K562 (cell line): Measurements from ENCODE around the gene SAXO2. TPM values are rescaled to one million over a fixed set of nuclear protein-coding genes. Genes with fewer than 3 reads are reported as not detected.

Experiments used
- ATAC-seq: fragments of 200-7000 bp; cut with Tn5 transposase; 3 replicates; pipeline ENCODE4 v1.9.1; 2020; ENCODE audit warnings: moderate library complexity
- BruUV-seq: library from RNA; stranded (reverse); fragments of 400-500 nt; replicated peaks from 2 replicates; lab custom pipeline; 2021; lab: Mats Ljungman, UMichigan
- CTCF ChIA-PET: fragments of 300-600 bp; formaldehyde crosslinking; extraction: SDS; loops from one replicate; lab custom pipeline; 2021; ENCODE audit warnings: low intra/inter-chr PET ratio; lab: Yijun Ruan, JAX
- POLR2A ChIA-PET: fragments of 300-600, 350-650 bp; sonication (Branson Sonifier 250); formaldehyde crosslinking; extraction: SDS; loops from one replicate; lab custom pipeline; 2021; ENCODE audit warnings: antibody characterized with exemption, inconsistent platforms; lab: Yijun Ruan, JAX
- DNase-seq, 4 experiments: peaks; one replicate each; pipeline versions ENCODE4 v3.0.0 to v3.0.0-alpha.2; 2011 to 2018; ENCODE audit warnings: low spot score in 3 of 4, mixed read lengths in 3 of 4; ENCODE audit errors: extremely low read depth in 1 of 4
- FAIRE-seq: peaks from 2 replicates; lab custom pipeline; 2011; peaks lifted over from hg19 to GRCh38; lab: Jason Lieb, UNC
- H2AFZ ChIP-seq: 2 replicates; pipeline ENCODE4 v1.6.0; 2011; ENCODE audit warnings: low read depth, low read length, control low read depth, inconsistent platforms
- H3K27ac ChIP-seq: fragments of 200-600 bp; 3 replicates; pipeline ENCODE4 v1.8.0; 2011; ENCODE audit warnings: low read depth, mild to moderate bottlenecking, control low read depth, inconsistent platforms, low read length, moderate library complexity, mixed read lengths; ENCODE audit errors: extremely low read depth
- H3K27me3 ChIP-seq, 2 experiments: fragments of 300-600 bp in 1 of 2; 2 replicates in 1 of 2; 3 replicates in 1 of 2; pipeline versions ENCODE4 v1.6.0 to v1.8.0; 2011; ENCODE audit warnings: inconsistent platforms in 2 of 2, low read length in 2 of 2, mild to moderate bottlenecking in 1 of 2, mixed read lengths in 1 of 2, moderate library complexity in 1 of 2; ENCODE audit not compliant: control insufficient read depth in 2 of 2, insufficient read depth in 2 of 2
- H3K36me3 ChIP-seq: fragments of 300-600 bp; 3 replicates; pipeline ENCODE4 v1.8.0; 2011; ENCODE audit warnings: mild to moderate bottlenecking, low read length, inconsistent platforms; ENCODE audit not compliant: control insufficient read depth, insufficient read depth
- H3K4me1 ChIP-seq, 2 experiments: fragments of 200-600 bp in 1 of 2; replicated peaks in 1 of 2; 2 replicates in 1 of 2; 3 replicates in 1 of 2; pipeline versions ENCODE4 v1.5.1 to v1.8.0; 2011; ENCODE audit warnings: inconsistent platforms in 2 of 2, low read length in 2 of 2, mild to moderate bottlenecking in 1 of 2, mixed read lengths in 1 of 2, moderate library complexity in 1 of 2; ENCODE audit not compliant: control insufficient read depth in 2 of 2, insufficient read depth in 2 of 2
- H3K4me2 ChIP-seq: 2 replicates; pipeline ENCODE4 v1.6.1; 2011; ENCODE audit warnings: low read length, control low read depth, inconsistent platforms, mixed read lengths; ENCODE audit not compliant: insufficient read depth
- H3K4me3 ChIP-seq: fragments of 200-600 bp; sonication (generic), shearing (Covaris generic); 2 replicates; pipeline ENCODE4 v1.5.1; 2016; ENCODE audit warnings: control low read depth, inconsistent platforms
- H3K79me2 ChIP-seq: fragments of 200-600 bp; 3 replicates; pipeline ENCODE4 v1.8.0; 2011; ENCODE audit warnings: low read length, inconsistent platforms; ENCODE audit not compliant: control insufficient read depth, insufficient read depth
- H3K9ac ChIP-seq, 2 experiments: 2 replicates each; pipeline versions ENCODE4 v1.6.0 to v1.6.1; 2011; ENCODE audit warnings: low read depth in 2 of 2, low read length in 2 of 2, control low read depth in 1 of 2, inconsistent platforms in 1 of 2, mild to moderate bottlenecking in 1 of 2, mixed read lengths in 1 of 2; ENCODE audit not compliant: insufficient read depth in 1 of 2
- H3K9me1 ChIP-seq: one replicate; pipeline ENCODE4 v1.6.0; 2011; ENCODE audit warnings: inconsistent platforms, mild to moderate bottlenecking, low read length, moderate library complexity; ENCODE audit not compliant: control insufficient read depth, insufficient read depth
- H3K9me3 ChIP-seq: replicated peaks from 2 replicates; pipeline ENCODE4 v1.5.1; 2011; ENCODE audit warnings: low read depth, low read length, inconsistent platforms; ENCODE audit not compliant: control insufficient read depth, insufficient read depth
- H4K20me1 ChIP-seq: replicated peaks from 2 replicates; pipeline ENCODE4 v1.6.1; 2011; ENCODE audit warnings: low read length, inconsistent platforms, mixed read lengths; ENCODE audit not compliant: control insufficient read depth, insufficient read depth
- ARID1B ChIP-seq: fragments of 450-650 bp; IDR thresholded peaks from 2 replicates; pipeline ENCODE4 v1.6.1; 2016; ENCODE audit warnings: antibody characterized with exemption, mild to moderate bottlenecking, inconsistent platforms
- CBFA2T2 ChIP-seq: fragments of 450-650 bp; conservative IDR thresholded peaks from 2 replicates; pipeline ENCODE4 v1.6.1; 2017; ENCODE audit warnings: mild to moderate bottlenecking
- CBFA2T3 ChIP-seq: fragments of 450-650 bp; IDR thresholded peaks from 2 replicates; pipeline ENCODE4 v1.6.1; 2017
- FOXM1 ChIP-seq, 2 experiments: fragments of 450-650 bp in 1 of 2; sonication (generic) in 1 of 2; formaldehyde crosslinking in 1 of 2; IDR thresholded peaks; 2 replicates each; pipeline versions ENCODE4 v1.6.1 to v1.9.0; 2017 to 2022; ENCODE audit warnings: low read depth in 2 of 2, mild to moderate bottlenecking in 2 of 2, missing genetic modification reagents in 1 of 2, moderate library complexity in 1 of 2
- MAFG ChIP-seq: fragments of 450-650 bp; conservative IDR thresholded peaks from 2 replicates; pipeline ENCODE4 v1.6.1; 2016; ENCODE audit warnings: missing genetic modification characterization, missing compliant biosample characterization
- NFE2 ChIP-seq: IDR thresholded peaks from 2 replicates; pipeline ENCODE4 v1.6.1; 2014; ENCODE audit warnings: antibody characterized with exemption, low read depth
- PKNOX1 ChIP-seq: fragments of 450-650 bp; IDR thresholded peaks from 2 replicates; pipeline ENCODE4 v1.6.1; 2016
- TAL1 ChIP-seq: fragments of 450-650 bp; IDR thresholded peaks from 2 replicates; pipeline ENCODE4 v1.6.1; 2016; ENCODE audit warnings: mild to moderate bottlenecking
- TEAD4 ChIP-seq, 2 experiments: sonication (generic) in 1 of 2; formaldehyde crosslinking in 1 of 2; IDR thresholded peaks; 2 replicates each; pipeline versions ENCODE4 v1.6.1 to v1.8.0; 2012 to 2022; ENCODE audit warnings: borderline replicate concordance in 1 of 2, inconsistent platforms in 1 of 2, low read length in 1 of 2, mild to moderate bottlenecking in 1 of 2, missing genetic modification reagents in 1 of 2
- ZNF785 ChIP-seq: fragments of 250-450 bp; sonication (Bioruptor Pico); IDR thresholded peaks from 2 replicates; pipeline ENCODE4 v1.4.0; 2020; ENCODE audit warnings: mild to moderate bottlenecking
- WGBS: fragments of 100-300 bp; shearing (Covaris generic); methylation state at CpG from one replicate; pipeline ENCODE4 v1.1.6; 2016; ENCODE audit warnings: low coverage, mixed read lengths; ENCODE audit not compliant: insufficient coverage; ENCODE audit errors: missing lambda C conversion rate; 5-methylcytosine and 5-hydroxymethylcytosine counted together
- in situ Hi-C: fragments of 300-500 bp; cut with MboI; formaldehyde crosslinking; loops from 4 replicates; pipeline ENCODE4 v1.15.0; 2018; ENCODE audit warnings: inconsistent platforms, mixed read lengths
- intact Hi-C: fragments of 100-400 bp; cut with micrococcal nuclease; formaldehyde crosslinking; loops from 2 replicates; pipeline ENCODE4 v1.14.2; 2022
- polyA plus RNA-seq, 8 experiments: library from polyadenylated mRNA; depleted of rRNA in 4 of 8; stranded (reverse) in 5 of 8; unstranded in 3 of 8; fragments of >200 nt; fragmentation: Nextera tagmentation in 2 of 8; fragmentation: Illumina TruSeq in 1 of 8; extraction: Ambion mirVana in 2 of 8; extraction: Trizol in 1 of 8; gene quantifications; 2 replicates each; pipeline versions ENCODE4 v1.2.1 to v1.2.3, GENCODE V29; 2011 to 2014; ENCODE audit warnings: inconsistent platforms in 1 of 8, missing spikeins in 1 of 8
- total RNA-seq, 7 experiments: library from RNA; depleted of rRNA in 6 of 7; stranded (reverse); fragments of >200 nt in 6 of 7; fragmentation: Illumina TruSeq in 2 of 7; extraction: Trizol in 2 of 7; gene quantifications; 2 replicates each; pipeline versions ENCODE4 v1.2.1 to v1.2.3, GENCODE V29; 2011 to 2021; ENCODE audit warnings: low replicate concordance in 1 of 7

SAXO2 gene
- total and polyA plus RNA-seq, 9 of the 15 experiments (the other 6 are each of a cell fraction or from before 2014, with no cell fraction given): 3.1 to 14.2 (median 8.2) TPM

GRCh38 chr15:82272154-82272553 lies 9.5 kb downstream of the SAXO2 start:
- Histone ChIP-seq H3K9me3 (no peaks in the 10 kb centered on the region; the same call in none of the 2 replicates), H3K36me3 (peaks cover 3% of the 10 kb centered on the region; the same call in 1 of the 3 replicates), H3K9ac (no peak overlapping the region), H3K27ac (no peak overlapping the region), H3K4me1 (peaks cover 0 to 8% of the 10 kb centered on the region in 2 experiments; a peak in 2 of 5 replicates), H3K9me1 (no peaks in the 10 kb centered on the region), H3K4me3 (no peak overlapping the region), H3K4me2 (no peak overlapping the region), H3K79me2 (no peaks in the 10 kb centered on the region), H4K20me1 (no peaks in the 10 kb centered on the region), H2AFZ (peak overlapping the region; percentile 40; the same call in 1 of the 2 replicates), H3K27me3 (no peaks in the 10 kb centered on the region)
- TF ChIP-seq MAFG (tag): no peak
- peak; percentile 53 for TF ChIP-seq CBFA2T3
- TF ChIP-seq CBFA2T2: peak; percentile 37; the same call in 1 of the 2 replicates
- TF ChIP-seq FOXM1 (IDR thresholded peaks at IDR 0.05; ENCODE audit: low read depth): no peak
- no peak for TF ChIP-seq FOXM1 (CRISPR knock-in tag; IDR thresholded peaks at IDR 0.05; ENCODE audit: low read depth)
- TF ChIP-seq TAL1: peak; percentile 17; the same call in 1 of the 2 replicates
- TF ChIP-seq PKNOX1: peak; percentile 18; the same call in 1 of the 2 replicates
- TF ChIP-seq ZNF785 (CRISPR knock-in tag): no peak
- TF ChIP-seq NFE2: no peak
- TF ChIP-seq TEAD4 (IDR thresholded peaks at IDR 0.05; ENCODE audit: low read length): peak; percentile 32; the same call in 1 of the 2 replicates
- TF ChIP-seq TEAD4 (CRISPR knock-in tag; IDR thresholded peaks at IDR 0.05; ENCODE audit: borderline replicate concordance): no peak
- 0 out of 2 replicates have a peak, but pooled peaks have one; percentile 24 for TF ChIP-seq ARID1B
- intact Hi-C loops (no loop called here), in situ Hi-C loops (no loop called here)
- peak; percentile 38; the same call in 2 of the 3 replicates for ATAC-seq
- CTCF ChIA-PET: no interaction called here
- FAIRE-seq: no peak
- WGBS: 9% methylated on average over 2 of the region's 2 CpGs
- no peak for DNase-seq
- BruUV-seq: no TSS peak
- POLR2A ChIA-PET: no interaction called here
